HG03469 (cell line): ENCODE data around the gene TRPC5OS.

Source experiments
- ATAC-seq: cut with Tn5 transposase; IDR thresholded peaks from one replicate; pipeline ENCODE4 v1.9.1; 2021; ENCODE audit warnings: mild to moderate bottlenecking, moderate library complexity, moderate number of reproducible peaks; ENCODE audit not compliant: unreplicated experiment

Gene TRPC5OS

DNA sequence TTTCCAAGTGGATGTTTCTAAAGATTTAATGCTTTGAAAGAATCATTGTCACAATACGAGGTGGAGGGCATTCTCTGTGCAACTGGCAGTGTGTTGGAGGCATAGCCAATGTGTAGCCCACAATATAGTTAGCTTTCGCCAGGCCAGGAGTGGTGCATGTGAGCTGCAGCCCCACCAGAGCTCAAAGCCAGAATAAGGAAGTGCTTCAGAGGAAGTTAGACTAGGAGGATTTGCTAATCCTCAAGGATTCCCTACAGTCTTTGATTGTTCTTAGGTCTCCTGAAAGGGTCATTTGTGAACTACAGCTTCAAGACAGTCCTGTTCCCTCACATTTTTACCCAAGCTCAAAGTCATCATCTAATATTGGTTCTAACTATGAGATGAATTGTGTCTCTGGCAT, 16.4 kb downstream of the TRPC5OS start:
- no peak for ATAC-seq

- ATAC-seq, result no peak
Observed at GRCh38 chrX:111896148-111896547, 20.2 kb downstream of the TRPC5OS start.

GRCh38 chrX:111914398-111915090, 38.6 kb downstream of the TRPC5OS start:
- no peak for ATAC-seq

DNA sequence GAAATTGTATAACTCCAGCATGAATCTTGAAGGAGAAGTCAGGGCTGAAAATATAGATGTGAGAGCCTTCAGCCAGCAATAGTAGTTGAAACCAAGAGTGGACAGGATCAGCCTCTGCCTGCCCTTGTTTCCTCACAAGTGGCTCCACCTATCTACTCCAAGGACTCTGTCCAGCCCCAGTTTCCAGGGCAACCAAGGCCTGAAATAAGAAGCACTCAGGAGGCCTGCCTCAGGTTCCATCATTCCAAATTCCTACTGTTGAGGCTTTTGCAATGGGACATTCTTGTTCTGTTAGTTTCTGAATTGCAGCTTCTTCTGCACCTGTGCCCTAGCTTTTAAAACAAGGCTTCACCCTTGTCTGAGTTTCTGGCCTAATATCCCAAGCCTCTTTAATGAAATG, 41.6 kb downstream of the TRPC5OS start:
- ATAC-seq, result no peak

GRCh38 chrX:111928456-111928855, 52.5 kb downstream of the TRPC5OS start:
- ATAC-seq, result no peak
